GM21526 (cell line): Measurements from ENCODE around the gene BCAP31.
"Not testable (repeated sequence)": the region's sequence is repeated elsewhere in the genome, so short reads cannot be mapped to it uniquely, and the experiment has no call there.

ENCODE experiments used
- ATAC-seq: cut with Tn5 transposase; IDR thresholded peaks from one replicate; pipeline ENCODE4 v1.9.1; 2021; ENCODE audit warnings: moderate library complexity; ENCODE audit not compliant: unreplicated experiment, low FRiP score

The BCAP31 gene

GRCh38 chrX:153719238-153719637 lies 4.9 kb downstream of the BCAP31 start:
- ATAC-seq, result no peak

DNA sequence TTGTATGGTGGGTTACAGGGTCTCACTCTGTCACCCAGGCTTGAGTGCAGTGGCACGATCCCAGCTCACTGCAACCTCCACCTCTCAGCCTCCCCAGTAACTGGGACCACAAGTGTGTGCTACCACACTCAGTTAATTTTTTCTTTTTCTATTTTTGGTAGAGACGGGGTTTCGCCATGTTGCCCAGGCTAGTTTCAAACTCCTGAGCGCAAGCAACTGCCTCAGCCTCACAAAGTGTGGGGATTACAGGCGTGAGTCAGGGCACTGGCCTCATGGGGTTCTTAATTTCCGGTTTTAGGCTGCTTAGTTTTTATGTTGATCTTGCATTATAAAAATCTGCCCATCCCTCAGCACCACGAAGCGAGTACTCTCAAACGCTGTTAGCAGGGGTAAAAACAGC lies 6.7 kb downstream of the BCAP31 start:
- no peak for ATAC-seq

DNA sequence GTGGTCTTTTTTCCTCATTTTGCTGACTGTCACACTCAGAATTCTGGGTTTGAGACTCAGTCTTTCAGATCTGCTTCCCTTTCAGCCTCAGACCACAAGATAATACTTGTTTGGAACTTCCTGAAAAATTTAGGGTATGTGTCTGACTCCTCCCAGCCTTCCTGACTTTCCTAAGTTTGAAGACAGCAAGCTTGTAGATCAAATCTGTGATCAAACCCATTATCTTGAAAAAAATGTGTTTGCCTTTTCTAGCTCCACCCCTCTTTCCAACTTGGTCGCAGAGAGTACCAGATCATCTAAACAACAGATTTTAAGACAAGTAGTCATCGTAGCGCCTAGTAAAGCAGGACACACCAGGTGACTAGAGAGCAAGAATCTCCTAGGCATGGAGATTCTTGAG lies 9.9 kb downstream of the BCAP31 start:
- ATAC-seq, result no peak

DNA sequence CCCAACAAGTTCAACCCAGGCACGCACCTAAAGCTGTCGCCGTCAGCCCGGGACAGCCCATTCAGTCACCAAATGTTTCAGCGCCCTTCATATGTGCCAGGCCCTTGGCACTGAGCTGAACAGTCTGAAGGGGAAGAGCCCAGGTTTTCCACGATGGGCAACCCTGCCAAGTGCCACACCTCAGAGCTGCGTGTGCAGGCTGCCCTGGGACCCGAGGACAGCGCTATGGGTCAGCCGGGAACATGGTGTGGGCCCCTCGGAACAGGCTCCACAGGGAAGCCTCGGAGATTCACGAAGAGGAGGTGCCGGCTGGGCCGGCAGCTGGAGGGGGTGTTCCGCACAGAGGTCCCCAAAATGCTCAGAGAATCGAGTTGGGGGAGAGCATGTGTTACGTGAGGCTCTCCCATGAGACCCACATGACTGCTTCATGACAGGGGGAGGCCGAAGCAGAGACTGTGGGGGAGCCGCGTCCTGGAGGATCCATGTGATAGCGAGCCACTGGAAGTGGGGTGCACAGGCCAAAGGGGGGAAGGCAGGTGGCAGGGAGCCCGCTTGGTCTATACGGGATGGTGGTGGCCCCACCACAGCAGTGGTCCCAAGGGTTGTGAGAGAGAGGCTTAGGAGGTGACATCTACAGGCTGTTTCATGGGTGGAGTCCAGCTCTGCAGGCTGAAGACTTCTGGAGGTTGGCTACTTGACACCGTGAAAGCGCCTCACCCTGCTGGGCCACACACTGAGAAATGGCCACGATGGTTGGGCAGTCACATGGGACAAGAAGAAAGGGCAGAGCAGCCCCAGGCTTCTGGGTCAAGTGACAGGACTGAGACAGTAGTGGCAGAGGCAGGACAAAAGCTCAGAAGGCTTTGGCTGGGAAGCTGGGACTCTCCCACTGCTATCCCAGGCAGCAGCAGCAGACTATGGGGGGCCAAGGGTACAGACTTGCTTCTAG lies 14.2 kb downstream of the BCAP31 start:
- ATAC-seq, result no peak

DNA sequence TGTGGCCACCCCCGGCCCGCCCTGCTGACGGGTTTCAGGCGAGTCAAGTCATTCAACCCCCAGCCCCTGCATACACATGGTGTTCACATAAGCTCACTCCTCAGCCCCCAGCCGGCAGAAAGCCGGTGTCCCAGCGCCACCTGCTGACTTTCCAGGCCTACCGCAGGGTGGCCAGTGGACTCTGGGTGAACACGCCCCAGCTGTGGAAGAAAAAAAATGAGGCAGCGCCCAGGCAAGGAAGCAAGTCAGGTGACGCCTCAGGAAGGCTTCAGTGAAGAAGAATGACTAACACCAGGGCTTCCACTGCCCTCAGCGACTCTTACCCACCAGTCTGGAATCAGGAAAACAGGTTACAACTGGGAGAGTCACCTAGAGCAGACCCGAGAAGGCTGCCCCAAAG lies 15.8 kb downstream of the BCAP31 start:
- no peak for ATAC-seq

DNA sequence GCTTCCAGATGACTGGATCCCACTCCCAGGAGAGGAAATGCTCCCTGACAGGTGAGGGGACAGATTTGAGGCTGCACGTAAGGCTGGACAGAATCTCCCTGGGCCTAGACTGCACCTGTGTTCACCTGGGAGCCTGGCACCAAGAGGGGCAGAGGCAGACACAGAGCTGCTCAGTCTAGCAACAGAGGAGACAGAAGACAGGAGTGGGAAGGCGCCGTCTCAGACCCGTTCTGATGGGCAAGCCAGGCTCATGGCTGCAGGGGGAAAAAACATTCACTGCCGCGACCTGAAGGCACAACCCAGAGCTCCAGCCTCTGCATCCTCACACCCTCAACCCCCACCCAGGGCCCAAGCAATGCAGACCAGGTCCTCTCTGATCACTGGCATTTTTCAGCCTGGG lies 16.8 kb downstream of the BCAP31 start:
- no peak for ATAC-seq

DNA sequence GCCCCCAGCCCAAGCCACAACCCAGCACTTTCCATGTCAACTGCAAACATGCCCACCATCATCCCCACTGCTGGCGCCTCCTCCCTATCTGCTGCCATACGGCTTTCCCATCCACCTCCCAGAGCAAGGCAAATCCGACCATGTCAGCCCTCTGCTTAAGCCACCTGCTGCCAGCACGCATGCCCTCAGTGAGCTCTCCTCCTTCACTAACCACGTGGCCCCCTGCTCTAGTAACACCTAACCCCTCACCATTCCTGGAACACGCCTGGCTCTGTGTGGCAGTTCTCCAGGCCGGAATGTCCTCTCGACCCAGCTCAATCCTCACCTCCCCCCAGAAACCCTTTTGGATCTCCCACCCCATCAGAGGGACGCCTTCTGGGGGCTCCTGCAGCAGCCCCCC lies 17.4 kb downstream of the BCAP31 start:
- no peak for ATAC-seq

DNA sequence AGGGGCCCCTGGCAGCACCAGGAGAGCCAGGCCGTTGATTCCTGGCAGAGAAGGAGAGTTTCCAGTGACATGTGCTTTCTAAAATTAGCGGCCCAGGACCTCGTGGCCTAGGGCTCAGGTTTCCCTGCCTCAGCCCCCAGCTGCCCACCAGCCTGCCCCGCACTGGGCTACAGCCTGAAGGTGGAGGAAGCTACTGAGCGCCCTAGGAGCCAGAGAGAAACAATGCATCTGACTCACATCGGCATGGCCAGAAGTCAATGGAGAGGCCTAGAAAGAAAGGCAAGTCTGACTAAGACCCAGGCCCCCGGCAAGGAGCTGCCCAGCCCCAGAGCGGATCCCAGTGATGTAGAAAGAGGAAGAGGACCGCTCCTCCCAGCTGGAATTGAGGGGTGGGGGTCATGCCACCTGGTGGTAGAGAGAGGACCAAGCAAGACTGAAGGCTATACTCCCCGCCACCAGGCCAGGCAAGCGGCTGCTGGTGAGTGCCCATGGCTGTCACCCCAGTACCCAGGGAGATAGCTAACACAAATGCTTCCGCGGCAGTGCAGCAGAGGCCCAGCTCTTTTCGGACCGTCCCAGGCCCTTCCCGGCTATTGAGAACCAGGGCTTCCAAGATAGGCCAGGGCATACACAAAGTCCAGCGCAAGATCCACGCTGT lies 18.7 kb downstream of the BCAP31 start:
- ATAC-seq, result not testable (repeated sequence)

GRCh38 chrX:153704631-153705402 lies 19.4 kb downstream of the BCAP31 start:
- ATAC-seq, result not testable (repeated sequence)

GRCh38 chrX:153704021-153704526 lies 20.1 kb downstream of the BCAP31 start:
- no peak for ATAC-seq

DNA sequence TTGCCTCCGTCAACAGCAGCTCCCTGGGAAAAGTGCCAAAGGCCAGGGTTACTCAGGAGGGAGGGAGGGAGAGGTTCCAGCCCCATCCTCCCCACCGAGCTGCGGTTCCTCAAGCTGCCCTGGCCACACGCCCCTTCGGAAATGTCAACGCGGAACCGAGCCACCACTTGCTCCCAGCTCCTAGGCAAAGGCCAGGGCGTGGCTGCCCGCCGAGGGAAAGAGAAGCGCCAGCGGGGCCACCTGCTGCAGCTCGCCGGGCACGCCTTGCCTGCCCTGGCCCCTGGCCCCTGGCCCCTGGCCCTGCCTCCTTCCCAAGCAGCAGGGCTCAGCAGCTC lies 21.2 kb downstream of the BCAP31 start:
- ATAC-seq, result no peak

DNA sequence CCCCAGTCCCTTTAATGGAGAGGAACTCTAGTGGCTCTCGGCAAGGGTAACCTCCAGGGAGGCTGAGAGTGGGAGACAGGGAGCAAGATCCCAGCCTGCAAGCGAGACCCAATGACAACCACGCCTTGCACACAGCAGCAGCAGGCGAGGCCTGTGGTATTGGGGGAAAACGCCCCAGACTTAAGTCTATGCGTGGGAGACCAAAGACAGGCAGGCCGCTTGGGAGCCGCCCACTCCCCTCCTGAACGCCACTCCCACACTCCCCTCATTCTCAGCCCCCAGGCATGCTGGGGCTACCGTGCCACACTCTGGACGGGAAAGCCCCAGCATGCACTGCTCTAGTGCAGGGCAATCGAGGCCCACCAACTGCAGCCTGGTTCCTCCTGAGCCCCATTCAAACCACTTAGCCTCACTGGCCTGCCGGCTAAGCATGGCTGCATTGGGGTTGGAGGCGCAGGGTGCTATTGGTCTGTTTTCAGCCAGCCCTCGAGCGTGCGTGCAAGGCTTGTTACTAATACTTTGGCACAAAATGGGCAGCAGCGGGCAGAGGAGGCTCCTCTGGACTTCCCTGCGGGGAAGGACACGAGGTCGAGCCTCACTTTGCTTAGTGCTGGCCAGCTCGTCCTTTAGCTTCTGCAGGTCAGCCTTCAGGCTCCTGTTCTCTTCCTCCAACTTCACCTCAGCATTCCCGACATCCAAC lies 21.7 kb downstream of the BCAP31 start:
- no peak for ATAC-seq

- no peak for ATAC-seq
Measured at GRCh38 chrX:153701706-153702105, 22.5 kb downstream of the BCAP31 start.

- no peak for ATAC-seq
Measured at GRCh38 chrX:153700967-153701366, 23.2 kb downstream of the BCAP31 start.

GRCh38 chrX:153700376-153700945 lies 23.7 kb downstream of the BCAP31 start:
- ATAC-seq, result no peak

- not testable (repeated sequence) for ATAC-seq
Measured at GRCh38 chrX:153699784-153700371, 24.3 kb downstream of the BCAP31 start.

DNA sequence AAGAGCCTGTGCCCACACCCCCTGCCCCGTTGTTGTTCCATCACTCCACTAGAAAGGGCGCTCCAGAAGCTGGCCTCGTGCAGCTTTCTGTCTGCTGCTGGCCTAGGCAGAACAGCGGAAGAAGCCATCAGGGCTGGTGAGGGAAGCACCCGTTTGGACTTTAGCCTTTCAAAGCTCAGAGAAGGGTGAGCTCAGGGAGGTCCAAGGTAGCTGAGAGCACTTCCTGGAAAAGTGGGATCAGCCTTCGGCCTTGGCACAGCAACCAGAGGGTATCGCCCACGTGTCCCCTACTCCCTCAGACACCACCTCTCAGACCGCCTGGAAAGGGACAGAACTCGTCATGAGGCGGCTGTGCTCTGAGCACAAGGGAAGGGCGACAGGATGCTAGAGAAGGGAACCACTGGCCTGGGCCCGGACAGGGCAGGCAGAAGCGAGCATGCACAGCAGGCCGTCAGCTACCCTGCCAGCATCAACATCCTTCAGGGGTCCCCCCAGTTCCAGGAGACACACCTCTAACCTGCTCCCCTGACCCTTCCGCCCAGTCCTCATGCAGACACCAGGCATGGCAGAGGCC lies 24.9 kb downstream of the BCAP31 start:
- ATAC-seq, result not testable (repeated sequence)

DNA sequence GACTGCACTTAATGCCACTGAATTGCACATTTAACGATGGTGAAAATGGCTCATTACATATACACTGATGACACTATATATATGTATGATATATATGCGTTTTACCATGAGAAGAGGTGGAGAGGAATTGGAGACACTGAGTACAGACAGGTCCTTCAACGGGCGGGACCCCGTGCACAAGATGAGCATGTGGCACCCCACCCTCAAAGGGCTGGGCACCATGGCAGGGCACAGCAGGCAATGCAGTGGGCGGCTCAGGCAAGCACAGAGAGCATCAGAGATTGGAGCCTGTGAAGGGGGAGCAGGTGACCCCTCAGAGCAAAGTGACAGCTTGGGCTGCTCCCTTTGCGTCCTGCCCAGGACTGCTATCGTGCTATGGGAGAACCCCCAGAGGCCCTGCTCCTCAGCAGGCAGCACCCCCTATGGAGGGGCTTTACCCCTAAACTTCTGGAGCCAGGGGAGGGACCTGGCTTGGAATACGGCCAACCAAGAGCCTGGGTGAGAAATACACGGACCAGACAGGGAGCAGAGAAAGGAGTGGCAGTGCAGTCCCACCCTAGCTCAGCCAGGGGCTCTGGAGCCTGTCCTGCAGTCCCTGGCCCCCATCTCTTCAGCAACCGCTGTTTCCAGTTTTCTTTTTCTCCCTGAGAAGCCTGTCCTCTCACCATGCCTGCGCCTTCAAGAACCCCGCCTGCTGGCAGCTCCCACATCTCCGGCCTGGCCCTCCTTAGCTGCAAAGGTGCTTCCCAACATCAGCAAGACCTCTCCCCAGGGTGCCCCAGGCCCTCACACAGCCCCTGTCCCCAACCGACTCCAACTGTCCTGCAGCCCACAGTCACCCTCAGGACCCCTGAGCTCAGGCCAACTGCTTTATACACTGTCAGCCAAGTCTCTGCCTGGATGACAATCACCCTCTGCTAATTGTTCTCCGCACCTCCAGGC lies 26.0 kb downstream of the BCAP31 start:
- no peak for ATAC-seq
